Hair follicular keratinocyte (primary cell): ENCODE measurements around the gene SERF1B. TPM values are rescaled to one million over a fixed set of nuclear protein-coding genes. Genes with fewer than 3 reads are reported as not detected.

ENCODE experiments used
- total RNA-seq: library from RNA; depleted of rRNA; stranded (reverse); fragments of >200 nt; gene quantifications from 2 replicates; pipeline ENCODE4 v1.2.3, GENCODE V29; 2015

Gene SERF1B
- 48.4 and 49.7 TPM in 2 replicates for total RNA-seq

DNA sequence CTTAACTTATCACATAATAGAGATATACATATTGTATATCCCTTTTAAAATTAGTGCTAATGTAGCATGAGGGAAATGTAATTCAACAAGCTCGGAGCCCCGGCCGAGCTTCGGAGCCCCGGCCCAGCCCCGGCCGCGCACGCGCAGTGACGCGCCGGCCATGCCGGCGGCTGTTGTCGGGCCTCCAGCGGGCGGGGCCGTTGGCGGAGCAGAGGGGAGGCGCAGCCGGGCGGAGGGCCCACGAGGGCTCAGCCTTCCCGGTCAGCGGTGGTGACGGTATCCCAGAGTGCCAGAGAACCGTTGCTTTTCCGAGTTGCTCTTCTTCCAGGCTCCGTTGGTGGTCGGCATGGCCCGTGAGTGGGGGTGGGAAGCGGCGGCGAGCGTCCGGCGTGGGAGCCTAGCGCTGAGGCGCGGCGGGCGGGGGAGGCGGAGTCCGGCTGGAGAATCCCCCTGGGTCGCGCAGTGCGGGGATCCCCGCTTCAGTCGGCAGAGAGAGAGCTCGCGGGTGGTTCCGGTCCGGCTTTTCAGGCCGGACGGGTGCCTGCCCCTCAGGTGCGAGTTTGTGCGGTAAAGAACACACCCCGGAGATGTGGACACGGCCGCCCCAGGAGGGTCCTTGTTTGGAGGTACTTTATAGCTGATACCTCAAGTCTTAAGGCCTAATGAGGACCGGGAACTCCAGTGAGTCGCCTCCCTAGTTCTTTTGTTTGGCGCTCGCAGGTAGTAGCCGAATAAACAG is at the start of gene SERF1B:
Gene SERF1B (plus strand): TSS at position 146 of the 739 bp plus-strand sequence. CDS start 201 bp downstream, at position 347.

Other genes starting within 250 kb of the SERF1B start
- 29.8 and 38.3 TPM in 2 replicates for gene SMN2, start 24.4 kb downstream of the SERF1B start, total RNA-seq